ENCODE results near the gene S100A1. TPM values are rescaled to one million over a fixed set of nuclear protein-coding genes. Genes with fewer than 3 reads are reported as not detected.

S100A1 gene
- total and polyA plus RNA-seq, 2 of the 13 experiments (the other 11 are each of a cell fraction or from before 2014, with no cell fraction given), result 120 to 251 TPM

DNA sequence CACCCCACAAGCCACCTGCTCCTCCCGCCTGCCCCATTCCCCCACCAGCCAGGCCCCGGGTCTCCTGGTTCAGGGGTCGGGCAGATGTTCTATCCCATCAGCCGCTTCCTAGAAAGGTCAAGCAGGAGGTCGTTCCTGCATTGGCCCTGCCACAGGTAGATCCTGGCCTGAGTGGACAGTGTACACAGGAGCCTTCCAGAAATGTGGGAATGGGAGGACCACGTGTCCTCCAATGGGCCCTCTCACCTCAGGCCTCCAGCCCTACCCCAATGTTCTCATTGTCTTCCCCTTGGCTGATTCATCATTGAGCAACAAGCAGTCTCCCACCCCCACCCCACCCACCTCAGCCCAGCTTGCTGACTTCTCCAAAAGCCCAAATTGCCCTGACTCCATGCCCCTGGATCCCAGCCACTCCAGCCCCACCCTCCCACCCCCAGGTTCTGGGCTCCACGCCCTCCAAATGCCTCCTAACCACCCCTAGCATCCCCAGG is 17.4 kb upstream of the S100A1 start:
- Histone ChIP-seq H3K4me3 (replicated peaks in 1 of 3; ENCODE audit: insufficient read depth in 1 of 3, low read depth in 2 of 3, low read length in 3 of 3) (no peak overlapping the region), H3K27me3 (ENCODE audit: control insufficient read depth in 1 of 2, insufficient read depth in 2 of 2, low read length in 2 of 2) (no peaks in the 10 kb centered on the region; a peak in 1 of 5 replicates), H3K9ac (ENCODE audit: insufficient read depth, low read depth, low read length) (no peak overlapping the region), H3K79me2 (ENCODE audit: insufficient read depth, low read length) (peaks cover 13% of the 10 kb centered on the region), H2AFZ (ENCODE audit: low read length) (no peak overlapping the region), H3K9me3 (ENCODE audit: low read length) (no peaks in the 10 kb centered on the region), H3K4me2 (ENCODE audit: low read depth, low read length) (peak overlapping the region; percentile 98; the same call in 1 of the 2 replicates), H3K4me1 (ENCODE audit: insufficient read depth, low read length) (peaks cover 80% of the 10 kb centered on the region), H3K36me3 (replicated peaks in 1 of 2; ENCODE audit: control insufficient read depth in 1 of 2, insufficient read depth in 2 of 2, low read length in 2 of 2) (no peaks in the 10 kb centered on the region; a peak in 1 of 5 replicates), H3K27ac (ENCODE audit: extremely low read length, insufficient read depth, low read length) (no peak overlapping the region), H4K20me1 (ENCODE audit: insufficient read depth, low read length) (no peaks in the 10 kb centered on the region)
- ChIA-PET CTCF (ENCODE audit: low intra/inter-chr PET ratio, low total read pairs) (no interaction called here), POLR2A (interaction anchor here (0.9 to 12.2 kb wide), 4 partner anchors 14 to 43 kb away, joined by 3 to 390 read pairs (median 34); partner anchors contain the start of genes CHTOP, S100A1 and S100A13)
- DNase-seq (ENCODE audit: low spot score) (no peak), FAIRE-seq (no peak), ATAC-seq (no peak)
- intact Hi-C loops (cut with micrococcal nuclease; ENCODE audit: unreplicated experiment) (no loop called here), in situ Hi-C loops (cut with HindIII; ENCODE audit: extremely low pct_ligation_motif_present, low pct_unique_long_range_greater_than_20kb) (no loop called here)
- no TSS peak for BruUV-seq (replicated peaks)
- WGBS (ENCODE audit: low lambda C conversion rate), result 73% methylated on average over 7 of the region's 7 CpGs
- TF ChIP-seq, protein P1, sequence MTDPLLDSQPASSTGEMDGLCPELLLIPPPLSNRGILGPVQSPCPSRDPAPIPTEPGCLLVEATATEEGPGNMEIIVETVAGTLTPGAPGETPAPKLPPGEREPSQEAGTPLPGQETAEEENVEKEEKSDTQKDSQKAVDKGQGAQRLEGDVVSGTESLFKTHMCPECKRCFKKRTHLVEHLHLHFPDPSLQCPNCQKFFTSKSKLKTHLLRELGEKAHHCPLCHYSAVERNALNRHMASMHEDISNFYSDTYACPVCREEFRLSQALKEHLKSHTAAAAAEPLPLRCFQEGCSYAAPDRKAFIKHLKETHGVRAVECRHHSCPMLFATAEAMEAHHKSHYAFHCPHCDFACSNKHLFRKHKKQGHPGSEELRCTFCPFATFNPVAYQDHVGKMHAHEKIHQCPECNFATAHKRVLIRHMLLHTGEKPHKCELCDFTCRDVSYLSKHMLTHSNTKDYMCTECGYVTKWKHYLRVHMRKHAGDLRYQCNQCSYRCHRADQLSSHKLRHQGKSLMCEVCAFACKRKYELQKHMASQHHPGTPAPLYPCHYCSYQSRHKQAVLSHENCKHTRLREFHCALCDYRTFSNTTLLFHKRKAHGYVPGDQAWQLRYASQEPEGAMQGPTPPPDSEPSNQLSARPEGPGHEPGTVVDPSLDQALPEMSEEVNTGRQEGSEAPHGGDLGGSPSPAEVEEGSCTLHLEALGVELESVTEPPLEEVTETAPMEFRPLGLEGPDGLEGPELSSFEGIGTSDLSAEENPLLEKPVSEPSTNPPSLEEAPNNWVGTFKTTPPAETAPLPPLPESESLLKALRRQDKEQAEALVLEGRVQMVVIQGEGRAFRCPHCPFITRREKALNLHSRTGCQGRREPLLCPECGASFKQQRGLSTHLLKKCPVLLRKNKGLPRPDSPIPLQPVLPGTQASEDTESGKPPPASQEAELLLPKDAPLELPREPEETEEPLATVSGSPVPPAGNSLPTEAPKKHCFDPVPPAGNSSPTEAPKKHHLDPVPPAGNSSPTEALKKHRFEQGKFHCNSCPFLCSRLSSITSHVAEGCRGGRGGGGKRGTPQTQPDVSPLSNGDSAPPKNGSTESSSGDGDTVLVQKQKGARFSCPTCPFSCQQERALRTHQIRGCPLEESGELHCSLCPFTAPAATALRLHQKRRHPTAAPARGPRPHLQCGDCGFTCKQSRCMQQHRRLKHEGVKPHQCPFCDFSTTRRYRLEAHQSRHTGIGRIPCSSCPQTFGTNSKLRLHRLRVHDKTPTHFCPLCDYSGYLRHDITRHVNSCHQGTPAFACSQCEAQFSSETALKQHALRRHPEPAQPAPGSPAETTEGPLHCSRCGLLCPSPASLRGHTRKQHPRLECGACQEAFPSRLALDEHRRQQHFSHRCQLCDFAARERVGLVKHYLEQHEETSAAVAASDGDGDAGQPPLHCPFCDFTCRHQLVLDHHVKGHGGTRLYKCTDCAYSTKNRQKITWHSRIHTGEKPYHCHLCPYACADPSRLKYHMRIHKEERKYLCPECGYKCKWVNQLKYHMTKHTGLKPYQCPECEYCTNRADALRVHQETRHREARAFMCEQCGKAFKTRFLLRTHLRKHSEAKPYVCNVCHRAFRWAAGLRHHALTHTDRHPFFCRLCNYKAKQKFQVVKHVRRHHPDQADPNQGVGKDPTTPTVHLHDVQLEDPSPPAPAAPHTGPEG (CRISPR knock-in tag; IDR thresholded peaks at IDR 0.05), result no peak
- TF ChIP-seq, protein P2, sequence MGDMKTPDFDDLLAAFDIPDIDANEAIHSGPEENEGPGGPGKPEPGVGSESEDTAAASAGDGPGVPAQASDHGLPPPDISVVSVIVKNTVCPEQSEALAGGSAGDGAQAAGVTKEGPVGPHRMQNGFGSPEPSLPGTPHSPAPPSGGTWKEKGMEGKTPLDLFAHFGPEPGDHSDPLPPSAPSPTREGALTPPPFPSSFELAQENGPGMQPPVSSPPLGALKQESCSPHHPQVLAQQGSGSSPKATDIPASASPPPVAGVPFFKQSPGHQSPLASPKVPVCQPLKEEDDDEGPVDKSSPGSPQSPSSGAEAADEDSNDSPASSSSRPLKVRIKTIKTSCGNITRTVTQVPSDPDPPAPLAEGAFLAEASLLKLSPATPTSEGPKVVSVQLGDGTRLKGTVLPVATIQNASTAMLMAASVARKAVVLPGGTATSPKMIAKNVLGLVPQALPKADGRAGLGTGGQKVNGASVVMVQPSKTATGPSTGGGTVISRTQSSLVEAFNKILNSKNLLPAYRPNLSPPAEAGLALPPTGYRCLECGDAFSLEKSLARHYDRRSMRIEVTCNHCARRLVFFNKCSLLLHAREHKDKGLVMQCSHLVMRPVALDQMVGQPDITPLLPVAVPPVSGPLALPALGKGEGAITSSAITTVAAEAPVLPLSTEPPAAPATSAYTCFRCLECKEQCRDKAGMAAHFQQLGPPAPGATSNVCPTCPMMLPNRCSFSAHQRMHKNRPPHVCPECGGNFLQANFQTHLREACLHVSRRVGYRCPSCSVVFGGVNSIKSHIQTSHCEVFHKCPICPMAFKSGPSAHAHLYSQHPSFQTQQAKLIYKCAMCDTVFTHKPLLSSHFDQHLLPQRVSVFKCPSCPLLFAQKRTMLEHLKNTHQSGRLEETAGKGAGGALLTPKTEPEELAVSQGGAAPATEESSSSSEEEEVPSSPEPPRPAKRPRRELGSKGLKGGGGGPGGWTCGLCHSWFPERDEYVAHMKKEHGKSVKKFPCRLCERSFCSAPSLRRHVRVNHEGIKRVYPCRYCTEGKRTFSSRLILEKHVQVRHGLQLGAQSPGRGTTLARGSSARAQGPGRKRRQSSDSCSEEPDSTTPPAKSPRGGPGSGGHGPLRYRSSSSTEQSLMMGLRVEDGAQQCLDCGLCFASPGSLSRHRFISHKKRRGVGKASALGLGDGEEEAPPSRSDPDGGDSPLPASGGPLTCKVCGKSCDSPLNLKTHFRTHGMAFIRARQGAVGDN (CRISPR knock-in tag; IDR thresholded peaks at IDR 0.05), result peak; percentile 44
- TF ChIP-seq, protein P3, sequence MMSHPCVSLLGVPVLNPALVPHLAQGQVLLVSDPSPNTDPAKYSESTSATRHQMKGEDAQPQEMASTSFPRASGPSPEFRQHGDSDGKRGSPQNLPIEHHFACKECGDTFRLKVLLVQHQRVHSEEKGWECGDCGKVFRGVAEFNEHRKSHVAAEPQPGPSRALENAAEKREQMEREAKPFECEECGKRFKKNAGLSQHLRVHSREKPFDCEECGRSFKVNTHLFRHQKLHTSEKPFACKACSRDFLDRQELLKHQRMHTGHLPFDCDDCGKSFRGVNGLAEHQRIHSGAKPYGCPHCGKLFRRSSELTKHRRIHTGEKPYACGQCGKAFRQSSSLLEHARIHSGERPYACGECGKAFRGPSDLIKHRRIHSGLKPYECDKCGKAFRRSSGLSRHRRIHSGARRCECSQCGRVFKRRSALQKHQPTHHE (CRISPR knock-in tag; IDR thresholded peaks at IDR 0.05; ENCODE audit: borderline replicate concordance), result no peak
- 0 out of 2 replicates have a peak, but pooled peaks have one; percentile 12 for TF ChIP-seq SAP130 (CRISPR knock-in tag; IDR thresholded peaks at IDR 0.05; ENCODE audit: low read depth)
- TF ChIP-seq NBN (conservative IDR thresholded peaks at IDR 0.05), result no peak
- TF ChIP-seq SOX5 (CRISPR knock-in tag; IDR thresholded peaks at IDR 0.05; ENCODE audit: borderline replicate concordance), result no peak
- TF ChIP-seq ZNF720 (CRISPR knock-in tag; IDR thresholded peaks at IDR 0.05), result no peak
- TF ChIP-seq ZNF558 (CRISPR knock-in tag; IDR thresholded peaks at IDR 0.05; ENCODE audit: borderline replicate concordance), result no peak
- 0 out of 2 replicates have a peak, but pooled peaks have one; percentile 15 for TF ChIP-seq RARA (CRISPR knock-in tag; IDR thresholded peaks at IDR 0.05)
- 0 out of 2 replicates have a peak, but pooled peaks have one; percentile 26 for TF ChIP-seq ZNF263 (CRISPR knock-in tag; IDR thresholded peaks at IDR 0.05)
- no peak for TF ChIP-seq SRSF1 (optimal IDR thresholded peaks at IDR 0.05; ENCODE audit: low read depth, low read length)
- TF ChIP-seq BCL6 (CRISPR knock-in tag; IDR thresholded peaks at IDR 0.05), result no peak
- TF ChIP-seq FOSL2 (CRISPR knock-in tag; IDR thresholded peaks at IDR 0.05), result peak; percentile 45; the same call in 1 of the 2 replicates
- TF ChIP-seq RAD51 (IDR thresholded peaks at IDR 0.05; ENCODE audit: borderline replicate concordance), result no peak
